Measurements from ENCODE around the gene CYP2A13.

- no peak for TF ChIP-seq CTCF (IDR thresholded peaks at IDR 0.05)
- TF ChIP-seq POLR2A (IDR thresholded peaks at IDR 0.05) = no peak
These were observed 24.6 kb downstream of the CYP2A13 start for GRCh38 chr19:41112728-41113290.

All from thyroid gland (tissue), 4 donors.